Subcutaneous abdominal adipose tissue (tissue), 5 donors: ENCODE measurements around the gene RGS7.

Experiments
- H3K27ac ChIP-seq: one replicate; pipeline ENCODE4 v1.7.0; 2013; ENCODE audit warnings: low read depth, mild to moderate bottlenecking, inconsistent platforms, low read length, moderate library complexity
- H3K27me3 ChIP-seq, 5 donors: one replicate each; pipeline ENCODE4 v1.7.0; 2013; ENCODE audit warnings: low read length in 5 of 5, inconsistent platforms in 1 of 5; ENCODE audit not compliant: control insufficient read depth in 5 of 5, insufficient read depth in 4 of 5
- H3K36me3 ChIP-seq, 5 donors: one replicate each; pipeline ENCODE4 v1.7.0; 2013; ENCODE audit warnings: low read length in 5 of 5; ENCODE audit not compliant: control insufficient read depth in 5 of 5, insufficient read depth in 5 of 5
- H3K4me1 ChIP-seq, 5 donors: one replicate each; pipeline ENCODE4 v1.7.0; 2013; ENCODE audit warnings: low read length in 5 of 5, mild to moderate bottlenecking in 3 of 5, moderate library complexity in 1 of 5; ENCODE audit not compliant: control insufficient read depth in 5 of 5, insufficient read depth in 5 of 5
- H3K4me3 ChIP-seq, 5 donors: one replicate each; pipeline ENCODE4 v1.7.0; 2013; ENCODE audit warnings: low read length in 5 of 5, low read depth in 1 of 5
- H3K9ac ChIP-seq, 5 donors: one replicate each; pipeline ENCODE4 v1.7.0; 2013; ENCODE audit warnings: low read length in 5 of 5, mild to moderate bottlenecking in 4 of 5, moderate library complexity in 3 of 5
- H3K9me3 ChIP-seq, 5 donors: one replicate each; pipeline ENCODE4 v1.7.0; 2013; ENCODE audit warnings: low read length in 5 of 5; ENCODE audit not compliant: control insufficient read depth in 5 of 5
- donor health status: healthy.
- donor health status: healthy.
- donor health status: healthy.
- donor health status: healthy.
- donor health status: healthy.

RGS7 gene

DNA sequence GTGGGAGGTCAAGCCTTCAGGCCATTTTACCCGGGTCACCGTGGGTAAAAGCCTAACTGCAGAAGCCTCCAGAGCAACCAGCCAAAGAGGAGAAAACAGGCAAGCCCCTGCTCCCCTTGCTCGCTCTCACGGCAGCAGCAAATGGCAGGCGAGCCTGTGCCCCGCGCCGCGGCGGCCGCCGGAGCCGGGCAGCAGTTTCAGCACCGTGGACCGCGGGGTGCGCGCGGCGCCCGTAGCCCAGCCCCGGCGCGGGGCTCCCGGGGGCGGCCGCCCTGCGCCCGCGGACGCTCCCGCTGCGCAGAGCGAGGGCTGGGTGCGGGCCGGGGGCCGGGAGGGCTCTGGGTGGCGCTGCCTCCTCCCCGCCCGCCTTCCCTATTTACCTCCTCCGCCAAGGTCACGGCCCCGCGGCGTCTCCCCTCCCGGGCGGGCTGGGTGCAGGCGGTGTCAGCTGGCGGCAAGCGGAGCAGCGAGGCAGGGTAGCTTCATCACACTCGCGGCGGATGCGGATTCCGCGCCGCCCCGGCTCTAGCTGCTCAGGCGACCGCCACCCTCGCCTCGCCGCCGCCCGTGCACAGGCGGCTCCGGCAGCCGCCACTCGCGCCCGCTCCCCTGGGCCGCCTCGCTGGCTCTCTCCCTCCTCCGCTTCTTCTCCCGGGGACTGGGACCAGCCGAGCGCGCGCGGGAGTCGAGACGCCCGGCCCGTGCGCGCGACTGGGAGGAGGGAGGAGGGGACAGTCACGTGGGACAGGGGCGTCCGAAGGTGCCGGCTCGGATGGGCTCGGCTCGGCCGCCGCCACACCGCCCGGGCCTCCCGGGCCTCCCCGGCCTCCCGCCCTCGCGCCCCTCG lies at the start of gene RGS7:
Gene RGS7, minus strand, starts transcription at position 687 of the 847 bp plus-strand sequence.
- H3K9me3 ChIP-seq = peaks cover 0 to 2% (median 0%) of the 10 kb centered on the region in 5 donors
- no peaks in the 10 kb centered on the region for H3K36me3 ChIP-seq
- H3K9ac ChIP-seq = no peak within 1 kb of the TSS
- H3K4me3 ChIP-seq = peak within 1 kb of the TSS; percentile 41 to 72 (median 54)
- H3K27me3 ChIP-seq = peaks cover 0 to 14% (median 6%) of the 10 kb centered on the region in 5 donors
- H3K4me1 ChIP-seq = peaks cover 0 to 10% (median 7%) of the 10 kb centered on the region in 5 donors
- no peak within 1 kb of the TSS for H3K27ac ChIP-seq

DNA sequence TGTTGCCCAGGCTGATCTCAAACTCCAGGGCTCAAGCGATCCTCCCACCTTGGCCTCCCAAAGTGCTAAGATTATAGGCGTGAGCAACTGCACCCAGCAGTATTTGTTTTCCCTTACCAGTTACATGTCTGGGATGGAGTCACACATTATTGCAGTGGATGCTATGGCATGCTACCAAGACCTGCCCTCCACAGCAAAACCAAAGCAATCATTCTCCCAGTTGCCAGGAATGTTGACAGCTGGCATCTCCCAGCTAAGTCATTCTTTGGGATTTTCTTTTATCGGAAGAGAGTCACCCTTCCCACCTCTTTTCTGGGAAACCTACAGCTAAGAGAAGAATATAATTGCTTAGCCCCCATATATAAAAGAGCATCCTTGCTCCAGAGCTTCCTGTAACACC lies 49.4 kb upstream of the RGS7 start:
- no peaks in the 10 kb centered on the region for H3K4me1 ChIP-seq
- H3K4me3 ChIP-seq = no peak overlapping the region
- no peaks in the 10 kb centered on the region for H3K9me3 ChIP-seq
- no peaks in the 10 kb centered on the region for H3K36me3 ChIP-seq
- H3K9ac ChIP-seq = no peak overlapping the region
- no peaks in the 10 kb centered on the region for H3K27me3 ChIP-seq
- no peak overlapping the region for H3K27ac ChIP-seq

DNA sequence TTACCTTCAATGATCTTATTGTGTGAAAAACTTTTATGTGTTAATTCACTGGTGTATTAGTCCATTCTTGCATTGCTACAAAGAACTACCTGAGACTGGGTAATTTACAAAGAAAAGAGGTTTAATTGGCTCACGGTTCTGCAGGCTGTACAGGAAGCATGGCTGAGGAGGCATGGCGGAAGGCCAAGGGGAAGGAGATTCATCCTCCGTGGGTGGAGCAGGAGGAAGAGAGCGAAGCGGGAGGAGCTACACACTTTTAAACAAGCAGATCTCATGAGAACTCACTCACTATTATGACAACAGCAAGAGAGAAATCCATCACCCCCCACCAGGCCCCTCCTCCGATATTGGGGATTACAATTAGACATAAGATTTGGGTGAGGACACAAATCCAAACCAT lies 44.2 kb upstream of the RGS7 start:
- Histone ChIP-seq H3K9me3 (no peaks in the 10 kb centered on the region), H3K27me3 (no peaks in the 10 kb centered on the region), H3K36me3 (no peaks in the 10 kb centered on the region), H3K9ac (no peak overlapping the region), H3K27ac (no peak overlapping the region), H3K4me1 (no peaks in the 10 kb centered on the region), H3K4me3 (no peak overlapping the region)

DNA sequence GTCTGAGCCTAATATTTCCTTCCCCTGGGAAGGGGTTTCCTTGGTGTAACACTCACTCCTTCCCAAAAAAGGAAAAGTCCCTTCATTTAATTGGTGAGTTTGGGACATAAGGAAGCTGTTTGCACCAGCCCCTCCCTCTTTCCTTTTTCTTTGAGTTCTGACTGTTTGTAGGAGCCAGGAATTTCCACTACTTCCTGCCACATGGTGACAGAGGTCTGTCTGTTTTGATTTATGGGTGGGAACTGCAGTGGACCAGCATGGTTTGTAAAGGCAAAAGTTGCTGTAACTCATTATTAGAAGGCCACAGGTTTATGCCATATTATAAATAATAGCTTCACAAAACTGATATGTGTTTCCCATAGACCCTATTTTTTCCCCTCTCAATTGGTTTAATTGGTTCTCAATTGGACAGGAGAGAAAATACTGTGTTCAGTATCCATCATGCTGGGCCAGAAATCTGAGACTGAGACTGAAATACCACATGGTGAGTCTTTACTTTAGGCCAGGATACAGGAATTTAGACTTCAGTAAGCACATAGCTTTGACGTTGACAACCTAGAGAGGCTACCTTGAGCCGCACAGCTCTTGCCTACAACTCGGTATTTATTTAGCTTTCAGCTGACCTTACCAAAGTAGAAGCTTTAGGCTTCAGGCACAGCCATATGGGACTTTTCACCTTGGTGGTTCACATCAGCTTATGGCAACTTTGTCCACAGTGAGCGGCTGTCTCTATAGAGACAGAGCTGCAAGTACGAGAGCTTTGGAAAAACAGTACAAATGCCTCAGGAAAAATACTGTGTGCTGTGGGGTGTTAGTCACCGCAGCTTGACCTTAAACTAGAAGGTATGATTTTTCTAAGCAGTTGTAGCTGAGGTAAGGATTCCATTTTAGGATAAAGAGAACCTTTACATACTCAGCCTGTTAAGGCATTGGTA lies 40.0 kb upstream of the RGS7 start:
- H3K27ac ChIP-seq = no peak overlapping the region
- no peak overlapping the region for H3K4me3 ChIP-seq
- H3K36me3 ChIP-seq = no peaks in the 10 kb centered on the region
- H3K27me3 ChIP-seq = no peaks in the 10 kb centered on the region
- peaks cover 0 to 2% (median 0%) of the 10 kb centered on the region in 5 donors for H3K9me3 ChIP-seq
- H3K4me1 ChIP-seq = no peaks in the 10 kb centered on the region
- H3K9ac ChIP-seq = no peak overlapping the region

DNA sequence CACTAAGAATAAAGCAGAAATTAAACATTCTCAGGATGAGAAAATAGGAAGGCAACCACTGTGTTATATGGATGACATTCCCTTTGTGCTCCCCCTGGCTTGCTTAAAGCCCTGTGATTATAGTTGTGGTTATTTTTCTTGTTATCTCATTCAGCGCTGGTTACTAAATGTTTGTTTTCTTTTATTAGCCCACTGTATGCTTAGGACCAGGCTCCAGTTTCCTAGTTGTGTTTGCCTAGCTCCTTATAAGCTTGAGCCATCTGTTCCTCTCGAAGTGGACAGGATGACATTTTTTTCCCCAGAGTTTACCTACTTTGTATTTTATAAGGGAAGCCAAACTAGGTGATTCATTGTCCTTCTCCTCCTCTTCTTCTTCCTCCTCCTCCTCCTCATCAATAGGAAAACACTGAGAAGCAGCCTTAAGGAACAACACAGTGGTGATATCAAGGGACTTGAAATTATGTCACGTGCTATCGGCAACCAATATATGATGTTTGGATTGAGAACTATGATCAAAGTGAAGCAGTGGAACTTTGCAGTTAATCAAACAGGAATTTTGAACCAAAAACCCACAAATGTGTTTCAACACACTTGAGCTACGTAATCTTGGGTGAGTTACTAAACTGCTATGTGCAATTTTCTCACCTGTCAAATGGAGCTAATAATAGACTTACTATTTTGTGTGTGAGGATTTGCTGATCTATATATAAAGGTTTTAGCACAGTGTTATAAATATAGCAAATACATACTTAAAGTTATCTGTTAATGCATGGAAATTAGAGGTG lies 35.1 kb upstream of the RGS7 start:
- Histone ChIP-seq H3K9ac (no peak overlapping the region), H3K36me3 (no peaks in the 10 kb centered on the region), H3K4me1 (no peaks in the 10 kb centered on the region), H3K27ac (no peak overlapping the region), H3K27me3 (no peaks in the 10 kb centered on the region), H3K4me3 (no peak overlapping the region), H3K9me3 (peaks cover 0 to 2% (median 0%) of the 10 kb centered on the region in 5 donors)

DNA sequence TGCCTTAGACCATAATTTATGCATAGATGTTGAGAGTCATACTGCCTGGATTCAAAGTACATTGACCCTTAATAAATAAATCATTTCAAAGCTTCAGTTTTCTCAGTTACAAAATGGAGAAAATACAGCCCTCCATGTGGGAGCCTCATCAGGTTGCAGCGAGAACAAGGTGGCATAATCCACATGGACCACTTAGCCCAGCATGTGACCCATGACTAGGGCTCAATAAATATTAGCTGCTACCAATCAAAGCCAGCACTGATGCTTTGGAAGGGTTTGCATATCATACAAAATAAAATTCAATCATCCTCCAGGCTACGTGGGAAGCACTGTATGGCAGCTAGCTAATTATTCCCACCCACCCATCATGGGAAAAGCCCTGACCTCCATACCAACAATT lies 33.5 kb upstream of the RGS7 start:
- no peak overlapping the region for H3K4me3 ChIP-seq
- no peaks in the 10 kb centered on the region for H3K27me3 ChIP-seq
- no peaks in the 10 kb centered on the region for H3K36me3 ChIP-seq
- no peak overlapping the region for H3K9ac ChIP-seq
- H3K9me3 ChIP-seq = no peaks in the 10 kb centered on the region
- no peaks in the 10 kb centered on the region for H3K4me1 ChIP-seq
- no peak overlapping the region for H3K27ac ChIP-seq

DNA sequence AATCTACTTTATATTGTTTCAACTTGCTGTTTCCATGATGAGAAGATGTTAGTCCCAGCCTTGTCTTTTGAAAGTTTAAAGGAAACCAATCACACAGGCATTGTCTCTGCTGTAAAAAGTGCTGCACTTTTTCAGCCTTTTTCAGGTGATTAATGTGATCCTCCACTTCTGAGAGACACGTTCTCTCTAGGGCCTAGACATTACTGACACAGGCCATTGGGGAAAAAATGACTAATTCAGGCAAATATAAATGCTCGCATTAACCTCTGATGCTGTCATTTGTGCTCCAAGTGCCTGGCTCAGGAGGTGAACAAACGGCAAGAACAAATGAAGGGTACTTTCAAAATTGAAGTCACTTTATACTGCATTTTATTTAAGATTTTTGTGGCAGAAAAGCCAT lies 32.4 kb upstream of the RGS7 start:
- no peak overlapping the region for H3K27ac ChIP-seq
- H3K4me3 ChIP-seq = no peak overlapping the region
- no peak overlapping the region for H3K9ac ChIP-seq
- H3K4me1 ChIP-seq = no peaks in the 10 kb centered on the region
- H3K27me3 ChIP-seq = no peaks in the 10 kb centered on the region
- no peaks in the 10 kb centered on the region for H3K9me3 ChIP-seq
- H3K36me3 ChIP-seq = no peaks in the 10 kb centered on the region

DNA sequence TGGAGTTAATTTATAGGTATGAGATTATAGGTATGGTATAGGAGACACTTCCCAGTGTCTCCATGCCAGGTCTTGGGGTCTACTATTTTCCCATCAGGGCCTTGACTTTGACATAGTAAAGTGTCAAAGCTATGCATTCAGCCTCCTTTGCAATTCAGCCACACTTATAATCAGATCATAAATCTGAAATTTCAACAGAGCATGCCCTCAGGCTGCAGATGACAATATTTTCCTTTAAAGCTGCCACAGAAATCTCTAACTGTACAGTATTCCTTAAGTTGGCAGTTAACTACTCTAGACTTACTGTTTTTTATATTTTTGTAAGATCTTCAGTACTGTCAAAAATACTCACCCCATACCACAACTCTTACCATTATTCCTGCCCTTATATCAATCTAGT lies 30.2 kb upstream of the RGS7 start:
- no peaks in the 10 kb centered on the region for H3K9me3 ChIP-seq
- no peak overlapping the region for H3K27ac ChIP-seq
- no peak overlapping the region for H3K4me3 ChIP-seq
- no peak overlapping the region for H3K9ac ChIP-seq
- H3K4me1 ChIP-seq = no peaks in the 10 kb centered on the region
- no peaks in the 10 kb centered on the region for H3K36me3 ChIP-seq
- no peaks in the 10 kb centered on the region for H3K27me3 ChIP-seq

DNA sequence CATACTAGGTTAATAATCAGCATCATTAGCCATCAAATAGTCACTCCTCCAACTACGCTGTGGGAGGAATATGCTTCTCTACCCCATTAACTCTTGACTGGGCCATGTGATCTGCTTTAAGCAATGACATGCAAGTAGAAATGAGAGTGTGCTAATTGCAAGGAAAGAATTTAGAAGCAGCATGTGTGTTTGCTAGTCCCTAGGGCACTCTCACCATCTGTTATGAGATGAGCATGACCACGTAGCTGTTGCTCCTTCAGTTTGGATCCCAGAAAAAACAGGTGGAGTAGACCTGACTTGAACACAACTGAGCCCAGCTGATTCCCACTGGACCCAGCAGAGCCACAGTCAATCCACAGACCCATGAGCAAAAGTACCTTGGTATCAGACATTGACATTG lies 19.7 kb upstream of the RGS7 start:
- Histone ChIP-seq H3K4me1 (no peaks in the 10 kb centered on the region), H3K4me3 (no peak overlapping the region), H3K27me3 (no peaks in the 10 kb centered on the region), H3K36me3 (no peaks in the 10 kb centered on the region), H3K9me3 (peaks cover 0 to 2% (median 0%) of the 10 kb centered on the region in 5 donors), H3K9ac (no peak overlapping the region), H3K27ac (no peak overlapping the region)
